ENCODE measurements around the gene DOC2B. TPM values are rescaled to one million over a fixed set of nuclear protein-coding genes. Genes with fewer than 3 reads are reported as not detected.

DOC2B gene
- total RNA-seq, 1 experiment from 2014 or later: 15.2 TPM

DNA sequence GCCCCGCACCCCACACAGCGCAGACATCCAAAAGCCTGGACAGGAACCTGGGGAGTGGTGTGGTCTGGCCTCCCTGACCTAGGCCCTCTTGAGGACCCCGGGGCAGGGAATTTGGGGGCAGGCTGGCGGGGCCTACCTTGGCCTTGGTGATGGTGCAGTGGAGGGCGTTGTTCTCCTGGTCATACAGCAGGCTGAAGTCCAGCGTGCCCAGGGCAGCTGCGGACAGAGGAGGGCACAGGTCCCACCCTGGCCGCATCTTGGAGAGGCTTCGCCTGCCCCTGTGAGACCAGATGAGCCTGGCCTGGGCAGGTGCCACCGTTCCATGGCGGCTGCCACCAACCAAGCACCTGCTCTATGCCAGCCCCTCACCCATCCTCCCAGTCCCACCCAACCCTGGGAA lies 9.0 kb downstream of the DOC2B start:
- H3K36me3 ChIP-seq (ENCODE audit: control insufficient read depth in 1 of 2, insufficient read depth in 2 of 2, low read length in 2 of 2): no peaks in the 10 kb centered on the region
- intact Hi-C loops (cut with micrococcal nuclease): no loop called here
- BruUV-seq (replicated peaks): no TSS peak
- H3K4me3 ChIP-seq (replicated peaks in 1 of 2; ENCODE audit: low read depth in 1 of 2, low read length in 2 of 2): no peak overlapping the region
- H3K79me2 ChIP-seq (ENCODE audit: insufficient read depth, low read length): peaks cover 6% of the 10 kb centered on the region; the same call in 1 of the 2 replicates
- ChIA-PET CTCF (no interaction called here), POLR2A (no interaction called here), RAD21 (ENCODE audit: low non-redundant PET in 1 of 2, low total read pairs in 2 of 2, uncharacterized antibody in 2 of 2, unreplicated experiment in 2 of 2) (no interaction called here)
- no peak for TF ChIP-seq REST (IDR thresholded peaks at IDR 0.05; ENCODE audit: low read depth)
- TF ChIP-seq ATF3 (IDR thresholded peaks at IDR 0.05): no peak
- TF ChIP-seq ELF1 (IDR thresholded peaks at IDR 0.05; ENCODE audit: borderline replicate concordance, low read depth): no peak
- TF ChIP-seq ZBTB33 (IDR thresholded peaks at IDR 0.05; ENCODE audit: extremely low read depth, insufficient replicate concordance, low read length): no peak
- no peak for TF ChIP-seq SIN3A (IDR thresholded peaks at IDR 0.05; ENCODE audit: low read depth)
- no peak for TF ChIP-seq ZFX (IDR thresholded peaks at IDR 0.05)
- no peak for TF ChIP-seq YY1 (IDR thresholded peaks at IDR 0.05; ENCODE audit: extremely low read depth, insufficient replicate concordance, low read depth, low read length)
- no peak for TF ChIP-seq SRF (IDR thresholded peaks at IDR 0.05; ENCODE audit: low read depth)
- TF ChIP-seq, protein P1, sequence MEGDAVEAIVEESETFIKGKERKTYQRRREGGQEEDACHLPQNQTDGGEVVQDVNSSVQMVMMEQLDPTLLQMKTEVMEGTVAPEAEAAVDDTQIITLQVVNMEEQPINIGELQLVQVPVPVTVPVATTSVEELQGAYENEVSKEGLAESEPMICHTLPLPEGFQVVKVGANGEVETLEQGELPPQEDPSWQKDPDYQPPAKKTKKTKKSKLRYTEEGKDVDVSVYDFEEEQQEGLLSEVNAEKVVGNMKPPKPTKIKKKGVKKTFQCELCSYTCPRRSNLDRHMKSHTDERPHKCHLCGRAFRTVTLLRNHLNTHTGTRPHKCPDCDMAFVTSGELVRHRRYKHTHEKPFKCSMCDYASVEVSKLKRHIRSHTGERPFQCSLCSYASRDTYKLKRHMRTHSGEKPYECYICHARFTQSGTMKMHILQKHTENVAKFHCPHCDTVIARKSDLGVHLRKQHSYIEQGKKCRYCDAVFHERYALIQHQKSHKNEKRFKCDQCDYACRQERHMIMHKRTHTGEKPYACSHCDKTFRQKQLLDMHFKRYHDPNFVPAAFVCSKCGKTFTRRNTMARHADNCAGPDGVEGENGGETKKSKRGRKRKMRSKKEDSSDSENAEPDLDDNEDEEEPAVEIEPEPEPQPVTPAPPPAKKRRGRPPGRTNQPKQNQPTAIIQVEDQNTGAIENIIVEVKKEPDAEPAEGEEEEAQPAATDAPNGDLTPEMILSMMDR (IDR thresholded peaks at IDR 0.05 in 2 of 3, conservative IDR thresholded peaks at IDR 0.05 in 1 of 3; ENCODE audit: borderline replicate concordance in 1 of 3, insufficient read depth in 1 of 3, low read depth in 2 of 3, low read length in 2 of 3): no peak
- no peak for TF ChIP-seq RAD21 (IDR thresholded peaks at IDR 0.05; ENCODE audit: low read depth)
- TF ChIP-seq JUND (IDR thresholded peaks at IDR 0.05): no peak
- no peak for ATAC-seq
- H3K9me3 ChIP-seq (ENCODE audit: control insufficient read depth in 1 of 2, insufficient read depth in 1 of 2, low read depth in 1 of 2, low read length in 2 of 2): no peaks in the 10 kb centered on the region
- no peak overlapping the region for H3K9ac ChIP-seq (ENCODE audit: low read length)
- peaks cover 0 to 4% of the 10 kb centered on the region in 2 experiments; a peak in 1 of 4 replicates for H3K4me1 ChIP-seq (ENCODE audit: control insufficient read depth in 1 of 2, insufficient read depth in 2 of 2, low read length in 2 of 2)
- no peaks in the 10 kb centered on the region for H4K20me1 ChIP-seq (ENCODE audit: insufficient read depth)
- H2AFZ ChIP-seq (ENCODE audit: low read depth, low read length, poor library complexity, severe bottlenecking): no peak overlapping the region
- DNase-seq (ENCODE audit: low read depth, low spot score): no peak
- H3K9me2 ChIP-seq (ENCODE audit: insufficient read depth): no peaks in the 10 kb centered on the region
- no peak overlapping the region for H3K27ac ChIP-seq (ENCODE audit: low read depth, low read length)
- H3K4me2 ChIP-seq (ENCODE audit: low read length): no peak overlapping the region
- no peaks in the 10 kb centered on the region for H3K27me3 ChIP-seq (ENCODE audit: insufficient read depth, low read length)

Measured in HCT116 (cell line).